ENCODE data around the gene GLI3.

DNA sequence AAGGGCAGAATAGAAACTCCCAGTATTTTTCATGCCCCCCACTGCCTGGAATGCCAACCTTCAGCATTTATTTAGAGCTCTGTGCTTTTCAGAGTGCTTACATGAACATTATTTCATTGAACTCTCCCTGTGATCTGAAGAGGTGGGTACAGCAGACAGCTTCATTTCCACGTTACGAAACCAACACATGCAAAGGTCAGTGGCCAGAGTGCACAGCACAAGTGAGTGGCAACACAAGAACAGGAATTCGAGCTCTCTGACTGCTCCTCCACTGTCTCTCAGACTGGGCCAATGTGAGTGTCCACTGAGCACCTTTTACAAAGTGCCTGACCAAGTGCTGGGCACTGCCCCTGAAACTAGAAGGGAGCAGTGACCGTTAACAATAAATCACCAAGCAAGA lies 162.9 kb downstream of the GLI3 start:
- TF ChIP-seq POLR2A (IDR thresholded peaks at IDR 0.05; ENCODE audit: low read depth, low read length) = no peak
- no peak for TF ChIP-seq PAX5 (IDR thresholded peaks at IDR 0.05; ENCODE audit: insufficient read depth, low read length, severe bottlenecking)
